ENCODE measurements around the gene TAF1L.

GRCh38 chr9:32681751-32682150 is 46.3 kb upstream of the TAF1L start:
- no peak for TF ChIP-seq CTCF (IDR thresholded peaks at IDR 0.05; ENCODE audit: low read depth, low read length, poor library complexity, severe bottlenecking)
- TF ChIP-seq EZH2phosphoT487 (IDR thresholded peaks at IDR 0.05; ENCODE audit: borderline replicate concordance, low read length): no peak
